ENCODE results near the gene SELENOT. TPM values are rescaled to one million over a fixed set of nuclear protein-coding genes. Genes with fewer than 3 reads are reported as not detected.

Gene SELENOT
- total and polyA plus RNA-seq, 2 of the 8 experiments (the other 6 are each of a cell fraction or from before 2014, with no cell fraction given) = 79.0 to 290 TPM

DNA sequence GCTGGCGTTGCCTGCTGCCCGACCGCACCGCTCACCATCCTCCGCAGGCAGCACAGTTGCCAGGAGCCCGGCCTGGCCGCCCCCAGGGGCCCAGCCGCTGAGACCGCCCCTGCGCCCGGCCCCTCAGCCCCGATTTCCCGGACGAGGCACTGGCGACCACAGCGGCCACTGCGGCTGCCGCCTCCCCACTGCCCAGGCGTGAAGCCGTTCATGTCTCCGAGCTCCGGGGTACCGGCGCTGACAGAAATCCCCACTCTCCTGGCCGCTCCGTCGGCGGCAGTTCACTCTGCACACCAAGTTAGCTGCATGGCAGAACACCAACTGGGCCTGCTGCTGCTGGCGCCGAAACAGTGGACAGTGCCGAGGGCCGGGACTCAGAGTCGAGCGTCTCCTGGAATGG lies 8.5 kb downstream of the SELENOT start (continued):
- TF ChIP-seq KDM4A (IDR thresholded peaks at IDR 0.05; ENCODE audit: low read depth, low read length, severe bottlenecking) (no peak), CBX5 (IDR thresholded peaks at IDR 0.05; ENCODE audit: low read depth, low read length) (no peak), SAP30 (IDR thresholded peaks at IDR 0.05; ENCODE audit: insufficient read depth, insufficient replicate concordance, low read length) (no peak)
